HCT116 (cell line): ENCODE measurements around the gene LKAAEAR1.

ENCODE experiments used
- CBX3 ChIP-seq: IDR thresholded peaks from 2 replicates; pipeline ENCODE4 v1.6.1; 2012; ENCODE audit warnings: low read depth
- CEBPB ChIP-seq: IDR thresholded peaks from 2 replicates; pipeline ENCODE4 v1.6.1; 2012; ENCODE audit warnings: low read depth
- CTCF ChIP-seq, 3 experiments: fragments of 200-600 bp in 1 of 3; sonication (generic) in 1 of 3; IDR thresholded peaks in 2 of 3; conservative IDR thresholded peaks in 1 of 3; 2 replicates each; pipeline ENCODE4 v1.5.1; 2012 to 2017; ENCODE audit warnings: low read depth in 2 of 3, low read length in 2 of 3, antibody characterized with exemption in 1 of 3, borderline replicate concordance in 1 of 3, control low read depth in 1 of 3, mild to moderate bottlenecking in 1 of 3, mixed read lengths in 1 of 3, mixed run types in 1 of 3, moderate library complexity in 1 of 3; ENCODE audit not compliant: insufficient read depth in 1 of 3
- EZH2 ChIP-seq: fragments of 200-600 bp; sonication (generic); IDR thresholded peaks from 2 replicates; pipeline ENCODE4 v1.6.1; 2017; ENCODE audit warnings: antibody characterized with exemption, mixed run types
- EZH2phosphoT487 ChIP-seq: fragments of 200-600 bp; IDR thresholded peaks from 2 replicates; pipeline ENCODE4 v1.6.1; 2018; ENCODE audit warnings: antibody characterized with exemption, borderline replicate concordance
- JUND ChIP-seq: IDR thresholded peaks from 2 replicates; pipeline ENCODE4 v1.6.1; 2012
- MAX ChIP-seq: IDR thresholded peaks from 2 replicates; pipeline ENCODE4 v1.6.1; 2012
- POLR2A ChIP-seq: IDR thresholded peaks from 2 replicates; pipeline ENCODE4 v1.7.0; 2011; ENCODE audit warnings: borderline replicate concordance; ENCODE audit not compliant: insufficient read depth, insufficient read length; ENCODE audit errors: extremely low read depth
- POLR2AphosphoS5 ChIP-seq: IDR thresholded peaks from 2 replicates; pipeline ENCODE4 v1.6.1; 2011; ENCODE audit warnings: mild to moderate bottlenecking, low read depth, low read length, moderate library complexity
- RAD21 ChIP-seq: IDR thresholded peaks from 2 replicates; pipeline ENCODE4 v1.6.1; 2012; ENCODE audit warnings: low read depth, mild to moderate bottlenecking
- REST ChIP-seq: IDR thresholded peaks from 2 replicates; pipeline ENCODE4 v1.6.1; 2012; ENCODE audit warnings: low read depth
- SIN3A ChIP-seq: IDR thresholded peaks from 2 replicates; pipeline ENCODE4 v1.6.1; 2012; ENCODE audit warnings: low read depth
- TCF7L2 ChIP-seq: IDR thresholded peaks from 2 replicates; pipeline ENCODE4 v1.7.0; 2011; ENCODE audit warnings: borderline replicate concordance, inconsistent platforms; ENCODE audit not compliant: insufficient read depth, insufficient read length; ENCODE audit errors: extremely low read depth
- YY1 ChIP-seq: IDR thresholded peaks from 2 replicates; pipeline ENCODE4 v1.6.1; 2011; ENCODE audit warnings: low read length, low read depth, moderate library complexity, mild to moderate bottlenecking; ENCODE audit not compliant: insufficient replicate concordance; ENCODE audit errors: extremely low read depth

- no peak for TF ChIP-seq CTCF (IDR thresholded peaks at IDR 0.05 in 2 of 3, conservative IDR thresholded peaks at IDR 0.05 in 1 of 3; ENCODE audit: borderline replicate concordance in 1 of 3, insufficient read depth in 1 of 3, low read depth in 2 of 3, low read length in 2 of 3)
- TF ChIP-seq POLR2A = no peak
- no peak for TF ChIP-seq EZH2phosphoT487
- TF ChIP-seq REST = no peak
- no peak for TF ChIP-seq CBX3
- TF ChIP-seq CEBPB = no peak
- no peak for TF ChIP-seq YY1
- TF ChIP-seq RAD21 = no peak
- no peak for TF ChIP-seq EZH2
- TF ChIP-seq JUND = no peak
- no peak for TF ChIP-seq TCF7L2
- TF ChIP-seq POLR2AphosphoS5 = no peak
- TF ChIP-seq SIN3A = no peak
- no peak for TF ChIP-seq MAX
Measured at GRCh38 chr20:64074963-64075362, 9.2 kb downstream of the LKAAEAR1 start.
